SK-N-SH (cell line): ENCODE measurements around the gene OPCML.

Experiments
- CHD2 ChIP-seq: fragments of 150-350 bp; IDR thresholded peaks from 2 replicates; pipeline ENCODE4 v1.6.1; 2018; ENCODE audit warnings: low read length; ENCODE audit not compliant: partially characterized antibody
- CTCF ChIP-seq: fragments of 200-600 bp; sonication (generic); IDR thresholded peaks from 2 replicates; pipeline ENCODE4 v1.6.1; 2017; ENCODE audit warnings: antibody characterized with exemption, mild to moderate bottlenecking, moderate library complexity
- ELF1 ChIP-seq: IDR thresholded peaks from 2 replicates; pipeline ENCODE4 v1.4.0; 2012
- EP300 ChIP-seq, 2 experiments: IDR thresholded peaks; 2 replicates each; pipeline versions ENCODE4 v1.4.0 to v1.6.1; 2012; ENCODE audit warnings: borderline replicate concordance in 1 of 2, low read depth in 1 of 2, low read length in 1 of 2
- GABPA ChIP-seq: IDR thresholded peaks from 2 replicates; pipeline ENCODE4 v1.4.0; 2012; ENCODE audit warnings: low read depth, mild to moderate bottlenecking
- MAX ChIP-seq: IDR thresholded peaks from 2 replicates; pipeline ENCODE4 v1.4.0; 2012; ENCODE audit warnings: low read depth
- NFIC ChIP-seq: IDR thresholded peaks from 2 replicates; pipeline ENCODE4 v1.4.0; 2012; ENCODE audit warnings: borderline replicate concordance
- RAD21 ChIP-seq: IDR thresholded peaks from 2 replicates; pipeline ENCODE4 v1.6.1; 2012; ENCODE audit warnings: mild to moderate bottlenecking, low read length
- RCOR1 ChIP-seq: fragments of 150-350 bp; IDR thresholded peaks from 2 replicates; pipeline ENCODE4 v1.6.1; 2017; ENCODE audit warnings: antibody characterized with exemption, low read length
- SIN3A ChIP-seq: IDR thresholded peaks from 2 replicates; pipeline ENCODE4 v1.6.1; 2012; ENCODE audit warnings: low read depth, mild to moderate bottlenecking, low read length, moderate library complexity, borderline replicate concordance
- TAF1 ChIP-seq: IDR thresholded peaks from 2 replicates; pipeline ENCODE4 v1.6.1; 2012; ENCODE audit warnings: low read depth, mild to moderate bottlenecking, low read length, moderate library complexity, borderline replicate concordance
- TCF12 ChIP-seq: IDR thresholded peaks from 2 replicates; pipeline ENCODE4 v1.4.0; 2012
- USF2 ChIP-seq: fragments of 150-350 bp; IDR thresholded peaks from 2 replicates; pipeline ENCODE4 v1.6.1; 2017; ENCODE audit warnings: antibody characterized with exemption, low read length, low read depth, borderline replicate concordance

- TF ChIP-seq CTCF (no peak), MAX (no peak), CHD2 (no peak), RAD21 (no peak), EP300 (IDR thresholded peaks at IDR 0.05; ENCODE audit: borderline replicate concordance in 1 of 2, low read depth in 1 of 2, low read length in 1 of 2) (no peak), SIN3A (no peak), RCOR1 (no peak), USF2 (no peak), TCF12 (no peak), NFIC (no peak), TAF1 (no peak), ELF1 (no peak), GABPA (no peak)
Observed at GRCh38 chr11:133204158-133204557, 328.1 kb downstream of the OPCML start.
